Left lung (tissue), 10 donors: ENCODE measurements around the gene ASTN2. TPM values are rescaled to one million over a fixed set of nuclear protein-coding genes. Genes with fewer than 3 reads are reported as not detected.
A peak's percentile ranks its signal among the peaks of the same experiment; 100 is the strongest.

Experiments
- ATAC-seq: fragments of 200-7000 bp; cut with Tn5 transposase; one replicate; pipeline ENCODE4 v1.9.1; 2020; ENCODE audit warnings: moderate library complexity
- DNase-seq, 4 donors: peaks; one replicate each; pipeline ENCODE4 v3.0.0-alpha.2; 2013 to 2020
- H3K27ac ChIP-seq, 2 donors: fragments of 200-600 bp; sonication (generic) in 1 of 2; one replicate each; pipeline versions ENCODE4 v1.5.0 to v1.8.0; 2020 to 2021
- H3K27me3 ChIP-seq, 2 donors: fragments of 200-600 bp; sonication (generic) in 1 of 2; one replicate each; pipeline versions ENCODE4 v1.5.0 to v1.8.0; 2020 to 2021
- H3K36me3 ChIP-seq, 2 donors: fragments of 200-600 bp; sonication (generic) in 1 of 2; one replicate each; pipeline versions ENCODE4 v1.5.0 to v1.8.0; 2020 to 2021
- H3K4me1 ChIP-seq, 2 donors: fragments of 200-600 bp; one replicate each; pipeline ENCODE4 v1.8.0; 2021
- H3K4me3 ChIP-seq, 2 donors: fragments of 200-600 bp; sonication (generic) in 1 of 2; one replicate each; pipeline versions ENCODE4 v1.5.0 to v1.8.0; 2020 to 2021; ENCODE audit warnings: mild to moderate bottlenecking in 1 of 2
- H3K9me3 ChIP-seq, 2 donors: fragments of 200-600 bp; sonication (generic) in 1 of 2; one replicate each; pipeline versions ENCODE4 v1.5.0 to v1.8.0; 2020 to 2021
- intact Hi-C, 2 donors: fragments of 100-400 bp; cut with DNase I; formaldehyde crosslinking; loops; one replicate each; pipeline versions ENCODE4 v1.11.2 to v1.14.2; 2022
- polyA plus RNA-seq, 6 donors: library from polyadenylated mRNA; unstranded; fragments of 120-200 nt; gene quantifications; one replicate each; pipeline ENCODE4 v1.2.1, GENCODE V29; 2013; ENCODE audit not compliant: insufficient read length in 6 of 6
- total RNA-seq, 2 donors: library from RNA; stranded (reverse); fragmentation: NEBNext Ultra II Directional; extraction: Animal tissue kit (Norgen Biotek cat#: 25700); gene quantifications; one replicate each; pipeline ENCODE4 v1.2.1, GENCODE V29; 2021
- TF ChIP-seq, protein P1 (sequence below), 2 donors: fragments of 200-600 bp; sonication (generic) in 1 of 2; IDR thresholded peaks; one replicate each; pipeline versions ENCODE4 v1.5.0 to v1.8.0; 2021; ENCODE audit warnings: antibody characterized with exemption in 2 of 2
- donor health status: DM: no; HTN: yes; CAD: no.
- donor health status: DM: no; HTN: no; CAD: no.

The ASTN2 gene
- total and polyA plus RNA-seq, 8 donors, result 3.1 to 5.5 (median 4.5) TPM

DNA sequence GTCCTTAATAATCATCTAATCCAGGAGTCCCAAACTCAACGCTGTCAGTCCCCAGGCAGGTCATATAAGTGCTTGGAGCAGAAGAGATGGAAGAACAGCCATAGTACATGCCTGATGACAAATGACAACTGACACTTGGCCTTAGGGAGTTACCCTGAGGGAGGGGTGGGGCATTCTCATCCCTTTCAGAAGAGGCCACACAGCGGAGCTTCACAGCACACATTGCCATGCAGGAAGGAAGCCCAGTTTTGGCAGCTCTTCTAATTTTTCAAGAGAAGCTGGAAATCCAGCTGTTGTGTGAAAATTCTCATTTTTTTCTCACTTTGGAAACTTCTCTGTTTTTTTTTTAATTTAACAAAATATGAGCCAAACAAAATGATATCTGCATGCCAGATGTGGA lies 89.0 kb downstream of the ASTN2 start:
- intact Hi-C loops, result no loop called here
- TF ChIP-seq, protein P1, sequence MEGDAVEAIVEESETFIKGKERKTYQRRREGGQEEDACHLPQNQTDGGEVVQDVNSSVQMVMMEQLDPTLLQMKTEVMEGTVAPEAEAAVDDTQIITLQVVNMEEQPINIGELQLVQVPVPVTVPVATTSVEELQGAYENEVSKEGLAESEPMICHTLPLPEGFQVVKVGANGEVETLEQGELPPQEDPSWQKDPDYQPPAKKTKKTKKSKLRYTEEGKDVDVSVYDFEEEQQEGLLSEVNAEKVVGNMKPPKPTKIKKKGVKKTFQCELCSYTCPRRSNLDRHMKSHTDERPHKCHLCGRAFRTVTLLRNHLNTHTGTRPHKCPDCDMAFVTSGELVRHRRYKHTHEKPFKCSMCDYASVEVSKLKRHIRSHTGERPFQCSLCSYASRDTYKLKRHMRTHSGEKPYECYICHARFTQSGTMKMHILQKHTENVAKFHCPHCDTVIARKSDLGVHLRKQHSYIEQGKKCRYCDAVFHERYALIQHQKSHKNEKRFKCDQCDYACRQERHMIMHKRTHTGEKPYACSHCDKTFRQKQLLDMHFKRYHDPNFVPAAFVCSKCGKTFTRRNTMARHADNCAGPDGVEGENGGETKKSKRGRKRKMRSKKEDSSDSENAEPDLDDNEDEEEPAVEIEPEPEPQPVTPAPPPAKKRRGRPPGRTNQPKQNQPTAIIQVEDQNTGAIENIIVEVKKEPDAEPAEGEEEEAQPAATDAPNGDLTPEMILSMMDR (IDR thresholded peaks at IDR 0.05), result no peak
- H3K4me1 ChIP-seq, result no peaks in the 10 kb centered on the region
- H3K27me3 ChIP-seq, result no peaks in the 10 kb centered on the region
- no peak overlapping the region for H3K27ac ChIP-seq
- DNase-seq (peak in 1 of 4 donors; percentile 2), ATAC-seq (no peak)
- no peak overlapping the region for H3K4me3 ChIP-seq
- no peaks in the 10 kb centered on the region for H3K36me3 ChIP-seq
- no peaks in the 10 kb centered on the region for H3K9me3 ChIP-seq

DNA sequence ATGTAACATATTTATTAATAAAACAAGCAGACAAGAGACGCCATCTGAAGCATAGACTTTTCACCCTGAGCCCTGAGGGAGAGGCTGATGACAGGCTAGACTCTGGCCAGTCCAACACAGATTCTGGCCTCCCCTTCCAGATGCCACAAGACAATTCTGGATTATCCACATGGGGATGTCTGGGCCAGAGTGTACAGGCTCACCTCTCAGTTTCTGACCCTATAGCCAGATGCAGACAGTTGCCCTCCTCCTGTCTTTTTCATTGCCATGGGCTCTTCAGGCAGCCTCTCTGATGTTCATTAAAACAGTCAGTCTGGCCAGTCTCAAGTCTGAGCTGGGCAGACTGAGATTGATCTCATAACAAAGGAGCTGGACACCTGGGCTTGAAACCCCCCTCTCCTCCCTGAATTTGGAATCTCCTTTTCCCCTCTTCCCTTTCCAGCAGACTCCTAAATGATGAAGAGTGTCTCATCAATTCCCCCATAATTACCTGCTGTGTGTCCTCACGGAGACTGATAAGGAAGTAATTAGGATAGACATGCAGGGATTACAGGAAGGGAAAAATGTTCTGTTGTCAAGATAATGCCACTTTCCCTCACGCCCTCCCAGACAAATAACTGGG lies 89.6 kb downstream of the ASTN2 start:
- Histone ChIP-seq H3K27me3 (no peaks in the 10 kb centered on the region), H3K4me3 (no peak overlapping the region), H3K36me3 (no peaks in the 10 kb centered on the region), H3K27ac (no peak overlapping the region), H3K9me3 (no peaks in the 10 kb centered on the region), H3K4me1 (no peaks in the 10 kb centered on the region)
- intact Hi-C loops, result no loop called here
- TF ChIP-seq, protein P1 (IDR thresholded peaks at IDR 0.05), result no peak
- DNase-seq (no peak), ATAC-seq (no peak)

DNA sequence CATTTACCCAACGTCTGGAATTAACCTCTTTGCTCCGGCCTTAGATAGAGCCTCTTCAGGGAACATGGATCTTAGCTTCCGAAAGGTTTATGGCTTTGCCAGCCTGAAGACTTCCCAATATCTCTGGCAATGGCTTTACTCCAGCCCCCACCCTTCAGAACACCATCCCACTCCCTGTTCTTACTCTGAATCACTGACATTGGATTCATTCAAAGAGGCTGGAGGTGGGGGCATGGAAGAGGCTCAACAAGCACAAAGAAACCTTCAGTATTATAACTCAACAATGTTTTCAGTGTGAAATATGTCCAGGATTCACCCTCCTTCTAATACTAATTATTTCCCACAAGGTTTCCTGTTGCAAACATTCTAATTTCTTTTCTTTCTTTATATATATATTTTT lies 91.5 kb downstream of the ASTN2 start:
- H3K27ac ChIP-seq, result no peak overlapping the region
- TF ChIP-seq, protein P1 (IDR thresholded peaks at IDR 0.05), result no peak
- no peak for DNase-seq

GRCh38 chr9:117317192-117317591 lies 97.7 kb downstream of the ASTN2 start:
- no peaks in the 10 kb centered on the region for H3K27me3 ChIP-seq
- ATAC-seq, result no peak
- intact Hi-C loops, result no loop called here
- H3K27ac ChIP-seq, result no peak overlapping the region
- no peak for DNase-seq
- no peaks in the 10 kb centered on the region for H3K36me3 ChIP-seq
- H3K9me3 ChIP-seq, result no peaks in the 10 kb centered on the region
- H3K4me3 ChIP-seq, result no peak overlapping the region
- TF ChIP-seq, protein P1 (IDR thresholded peaks at IDR 0.05), result no peak
- no peaks in the 10 kb centered on the region for H3K4me1 ChIP-seq

More for the DNA sequence above, 91.5 kb downstream of the ASTN2 start:
- no peak for ATAC-seq
- no peak overlapping the region for H3K4me3 ChIP-seq
- no peaks in the 10 kb centered on the region for H3K4me1 ChIP-seq
- no peaks in the 10 kb centered on the region for H3K27me3 ChIP-seq
- H3K36me3 ChIP-seq, result no peaks in the 10 kb centered on the region
- intact Hi-C loops, result no loop called here
- no peaks in the 10 kb centered on the region for H3K9me3 ChIP-seq

DNA sequence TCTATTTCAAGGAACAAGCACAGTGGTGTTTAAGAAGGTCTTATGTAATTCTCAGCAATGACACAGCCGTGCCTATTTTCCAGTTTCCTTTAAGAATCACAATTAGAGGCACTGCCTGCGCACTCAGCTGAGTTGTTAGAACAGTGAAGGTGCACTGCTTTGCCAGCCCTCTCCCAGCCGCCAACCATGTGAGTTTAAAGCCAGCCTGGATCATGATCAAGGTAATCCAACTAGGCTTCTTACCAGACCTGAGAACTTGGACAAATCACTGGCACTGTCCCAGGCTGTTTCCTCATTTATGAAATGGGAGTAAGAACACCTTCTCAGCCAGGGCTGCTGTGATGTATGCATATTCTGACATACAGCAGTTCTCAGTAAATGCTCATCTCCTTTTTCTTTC lies 99.6 kb downstream of the ASTN2 start:
- H3K4me1 ChIP-seq, result no peaks in the 10 kb centered on the region
- no peak for DNase-seq
- TF ChIP-seq, protein P1 (IDR thresholded peaks at IDR 0.05), result no peak
- H3K27ac ChIP-seq, result no peak overlapping the region
- no peaks in the 10 kb centered on the region for H3K9me3 ChIP-seq
- no peaks in the 10 kb centered on the region for H3K36me3 ChIP-seq
- H3K4me3 ChIP-seq, result no peak overlapping the region
- no peaks in the 10 kb centered on the region for H3K27me3 ChIP-seq
- ATAC-seq, result no peak
- intact Hi-C loops, result no loop called here
